Lower leg skin (tissue), 3 donors: ENCODE data around the gene MAP3K20.

Experiments
- CTCF ChIP-seq, 3 donors: fragments of 450-650 bp; IDR thresholded peaks; one replicate each; pipeline ENCODE4 v1.5.1; 2016; ENCODE audit warnings: antibody characterized with exemption in 3 of 3, mild to moderate bottlenecking in 3 of 3, moderate library complexity in 2 of 3
- POLR2A ChIP-seq, 2 donors: fragments of 450-650 bp; IDR thresholded peaks; one replicate each; pipeline ENCODE4 v1.6.1; 2016 to 2017; ENCODE audit warnings: antibody characterized with exemption in 2 of 2, mild to moderate bottlenecking in 1 of 2, moderate library complexity in 1 of 2

- TF ChIP-seq POLR2A (IDR thresholded peaks at IDR 0.05) (no peak), CTCF (IDR thresholded peaks at IDR 0.05) (no peak)
Observed at GRCh38 chr2:173045181-173045580, 30.5 kb upstream of the MAP3K20 start.
